Measurements from ENCODE around the gene SBF1.
"Not testable (repeated sequence)": the region's sequence is repeated elsewhere in the genome, so short reads cannot be mapped to it uniquely, and the experiment has no call there.

The SBF1 gene

DNA sequence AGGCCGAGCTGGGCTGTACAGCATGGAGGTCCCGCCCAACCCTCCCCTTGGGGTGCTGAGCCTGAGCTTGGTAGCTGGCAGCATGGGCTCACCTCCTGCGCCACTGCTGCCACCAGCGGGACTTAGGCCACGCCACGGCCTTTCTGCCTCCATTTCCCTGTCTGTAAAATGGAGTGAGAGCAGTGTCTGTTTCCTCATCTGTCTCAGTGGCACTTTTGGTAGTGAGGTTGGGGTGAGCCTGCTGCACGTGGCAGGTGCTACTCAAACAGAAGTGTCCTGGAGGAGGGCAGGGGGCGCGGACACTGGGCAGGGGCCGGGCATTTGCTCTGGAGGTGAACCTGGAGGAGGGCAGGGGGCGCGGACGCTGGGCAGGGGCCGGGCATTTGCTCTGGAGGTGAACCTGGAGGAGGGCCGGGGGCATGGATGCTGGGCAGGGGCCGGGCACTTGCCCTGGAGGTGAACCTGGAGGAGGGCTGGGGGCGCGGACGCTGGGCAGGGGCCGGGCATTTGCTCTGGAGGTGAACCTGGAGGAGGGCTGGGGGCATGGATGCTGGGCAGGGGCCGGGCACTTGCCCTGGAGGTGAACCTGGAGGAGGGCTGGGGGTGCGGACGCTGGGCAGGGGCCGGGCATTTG is 41.8 kb downstream of the SBF1 start:
- DNase-seq (ENCODE audit: low read depth in 2 of 2) = not testable (repeated sequence)

DNA sequence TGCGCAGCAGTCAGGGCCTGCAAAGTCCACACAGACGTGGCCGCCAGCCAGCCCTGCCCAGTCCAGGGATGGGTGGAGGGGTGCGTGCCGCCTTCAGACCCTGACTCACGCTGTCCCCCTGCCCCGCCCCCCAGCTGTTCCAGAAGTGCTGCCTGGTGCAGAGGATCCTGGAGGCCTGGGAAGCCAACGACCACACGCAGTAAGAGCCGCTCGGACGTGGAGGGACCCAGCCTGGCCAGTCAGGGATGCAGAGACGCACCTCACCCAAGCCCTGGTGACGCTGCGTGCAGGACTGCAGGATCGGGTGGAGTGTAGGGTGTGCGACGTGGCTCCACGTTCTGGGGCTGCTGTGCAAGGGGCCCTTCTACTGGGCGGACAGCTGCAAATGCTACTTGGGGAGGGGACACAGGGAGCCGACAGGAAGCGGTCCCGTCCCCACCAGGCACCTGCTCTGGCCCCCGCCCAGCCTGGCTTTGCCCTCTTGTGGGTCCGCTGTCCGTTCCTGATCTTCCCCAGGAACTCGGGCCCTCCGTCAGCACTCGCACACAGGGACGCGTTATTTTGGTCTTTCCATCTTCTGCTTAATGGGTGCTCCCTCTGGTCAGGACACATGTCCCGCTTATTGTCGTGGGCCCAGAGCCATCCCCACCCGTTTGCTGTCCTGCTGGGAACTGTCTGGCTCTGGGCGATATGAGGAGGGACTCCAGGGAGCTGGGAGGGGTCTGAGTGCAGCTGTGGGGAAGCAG is 42.5 kb downstream of the SBF1 start:
- DNase-seq (ENCODE audit: low read depth in 2 of 2) = no peak

DNA sequence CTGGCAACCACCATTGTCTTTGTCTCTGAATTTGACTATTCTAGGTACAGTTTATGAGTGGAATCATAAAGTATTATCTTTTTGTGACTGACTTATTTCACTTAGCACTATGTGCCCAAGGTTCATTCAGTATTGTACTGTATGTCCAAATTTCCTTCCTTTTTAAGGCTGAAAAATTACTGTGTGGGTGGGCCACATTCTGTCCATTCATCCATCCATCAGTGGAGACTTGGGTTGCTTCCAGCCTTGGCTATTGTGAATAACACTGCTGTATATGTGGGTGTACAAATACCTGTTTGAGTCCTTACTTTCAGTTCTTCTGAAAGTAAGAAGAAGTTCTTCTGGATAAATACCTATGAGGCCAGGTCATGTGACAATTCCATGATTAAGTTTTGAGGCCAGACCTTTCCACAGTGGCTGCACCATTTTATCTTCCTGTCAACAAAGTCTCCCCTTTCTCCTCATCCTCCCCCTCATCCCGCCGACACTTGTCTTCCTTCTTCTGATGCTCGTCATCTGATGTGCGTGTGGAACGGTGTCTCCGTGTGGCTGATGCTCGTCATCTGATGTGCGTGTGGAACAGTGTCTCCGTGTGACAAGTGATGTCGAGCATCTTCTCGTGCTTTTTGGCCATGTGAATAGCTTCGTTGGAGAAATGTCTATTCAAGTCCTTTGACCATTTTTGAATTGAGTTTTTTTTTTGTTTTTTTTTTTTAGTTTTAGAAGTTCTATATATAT is 49.5 kb downstream of the SBF1 start:
- DNase-seq (ENCODE audit: low read depth in 2 of 2) = no peak

DNA sequence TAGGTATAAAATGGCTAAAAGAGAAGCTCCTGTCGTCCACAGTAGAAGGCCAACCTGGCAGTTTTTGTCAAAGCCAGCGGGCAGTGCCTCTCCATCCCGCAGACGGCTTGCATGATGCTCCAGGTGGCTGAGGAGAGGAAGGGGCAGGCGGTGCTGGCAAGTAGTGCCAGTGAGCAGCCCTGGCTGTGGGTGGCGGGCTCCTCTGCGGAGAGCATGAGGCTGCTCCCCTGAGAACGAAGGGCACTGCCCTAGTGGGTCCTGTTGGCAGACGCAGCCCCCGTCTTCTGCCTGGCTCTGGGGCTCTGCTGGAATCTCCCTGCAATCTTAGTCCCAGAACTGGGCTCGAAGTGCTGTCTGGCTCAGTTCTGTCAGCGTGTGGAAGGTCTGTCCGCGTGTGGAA is 50.9 kb downstream of the SBF1 start:
- no peak for DNase-seq (ENCODE audit: low read depth in 2 of 2)

DNA sequence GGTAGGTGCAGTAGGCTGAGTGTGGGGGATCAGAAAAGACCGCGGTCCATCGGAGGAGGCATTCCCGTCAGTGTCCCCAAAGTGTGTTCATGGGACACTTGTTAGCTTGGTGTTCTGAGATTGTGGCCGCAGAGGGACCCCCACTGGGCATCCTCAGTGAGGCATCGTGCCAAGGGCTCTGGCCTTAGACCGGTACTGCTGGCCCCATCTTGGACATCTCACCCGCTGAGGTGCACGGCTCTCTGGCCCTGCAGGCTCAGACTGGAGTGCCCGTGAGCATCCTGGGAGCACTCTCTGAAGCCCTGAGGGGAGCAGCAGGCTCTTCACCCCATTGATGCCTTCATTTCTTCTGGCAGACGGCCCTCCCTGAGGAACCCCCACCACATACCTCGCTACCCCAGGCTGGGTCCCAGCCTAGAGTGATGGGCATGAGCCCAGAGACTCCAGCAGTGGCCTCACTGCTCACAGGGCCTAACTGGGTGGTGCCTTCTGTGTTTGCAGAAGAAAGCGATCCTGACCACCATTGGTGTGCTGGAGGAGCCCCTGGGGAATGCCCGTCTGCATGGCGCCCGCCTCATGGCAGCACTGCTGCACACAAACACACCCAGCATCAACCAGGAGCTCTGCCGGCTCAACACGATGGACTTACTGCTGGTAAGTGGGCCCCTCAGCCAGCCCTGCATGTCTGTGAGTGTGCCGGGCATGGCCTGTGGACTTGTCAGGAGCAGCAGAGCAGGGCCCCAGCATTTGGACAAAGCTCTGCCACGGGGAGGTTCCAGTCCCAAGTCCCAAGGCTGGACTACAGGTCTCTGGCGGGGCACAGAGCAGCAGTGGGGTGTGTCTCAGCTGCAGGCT is 51.6 kb downstream of the SBF1 start:
- DNase-seq (ENCODE audit: low read depth in 2 of 2) = no peak

DNA sequence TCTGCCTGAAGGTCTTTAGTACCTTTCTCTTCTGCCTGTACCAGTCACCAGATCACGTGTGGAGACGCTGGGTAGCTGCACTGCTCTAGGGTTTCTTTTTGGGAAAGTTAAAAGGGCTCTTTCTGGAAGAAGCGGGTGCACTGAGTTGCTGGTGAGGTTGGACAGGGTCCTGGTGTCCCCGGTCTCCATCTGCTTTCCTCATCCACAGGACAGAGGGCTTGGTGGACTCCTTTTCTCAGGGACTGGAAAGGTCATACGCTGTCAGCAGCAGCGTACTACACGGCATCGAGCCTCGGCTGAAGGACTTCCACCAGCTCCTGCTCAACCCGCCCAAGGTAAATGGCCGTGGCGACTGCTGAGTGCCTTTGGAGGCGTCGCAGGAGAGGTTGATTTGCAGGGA is 52.8 kb downstream of the SBF1 start:
- DNase-seq (ENCODE audit: low read depth in 2 of 2) = no peak

DNA sequence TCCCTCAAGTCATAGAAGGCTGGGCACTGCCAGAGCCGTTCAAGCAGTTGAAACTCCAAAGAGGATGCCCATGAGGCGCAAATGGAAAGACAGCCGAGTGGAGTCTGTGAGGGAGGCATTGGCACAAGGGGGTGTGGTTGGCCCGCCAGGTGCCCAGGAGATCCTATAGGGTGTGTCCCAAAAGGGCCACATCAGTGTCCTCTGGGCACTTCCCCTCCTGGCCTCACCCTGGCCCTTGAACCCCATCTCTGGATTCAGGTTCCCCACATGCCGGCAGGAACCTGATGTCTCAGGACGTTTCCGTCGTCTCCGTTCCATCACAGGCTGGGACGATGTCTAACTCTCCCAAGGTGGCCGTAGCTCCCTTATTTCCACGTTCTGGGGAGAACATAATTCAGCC is 54.3 kb downstream of the SBF1 start:
- DNase-seq (ENCODE audit: low read depth in 2 of 2) = no peak

DNA sequence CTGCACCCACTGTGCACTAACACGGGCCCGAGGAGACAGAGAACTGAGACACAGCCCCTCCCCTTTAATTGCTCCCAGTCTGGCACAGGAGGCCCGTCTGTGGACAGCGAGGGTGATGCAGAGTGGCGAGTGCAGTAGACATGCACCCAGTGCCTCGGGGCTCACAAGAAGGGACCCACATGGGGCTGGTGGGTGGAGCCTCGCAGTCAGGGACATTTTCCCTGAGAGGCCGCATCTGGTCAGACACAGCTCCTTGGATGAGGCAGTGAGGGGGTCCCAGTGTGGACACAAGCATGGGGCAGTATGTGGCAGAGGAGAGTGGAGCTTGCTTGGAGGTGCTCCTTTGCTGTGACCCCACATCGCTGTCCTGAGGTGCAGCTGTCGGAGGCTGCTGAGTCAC is 54.8 kb downstream of the SBF1 start:
- DNase-seq (ENCODE audit: low read depth in 2 of 2) = no peak

DNA sequence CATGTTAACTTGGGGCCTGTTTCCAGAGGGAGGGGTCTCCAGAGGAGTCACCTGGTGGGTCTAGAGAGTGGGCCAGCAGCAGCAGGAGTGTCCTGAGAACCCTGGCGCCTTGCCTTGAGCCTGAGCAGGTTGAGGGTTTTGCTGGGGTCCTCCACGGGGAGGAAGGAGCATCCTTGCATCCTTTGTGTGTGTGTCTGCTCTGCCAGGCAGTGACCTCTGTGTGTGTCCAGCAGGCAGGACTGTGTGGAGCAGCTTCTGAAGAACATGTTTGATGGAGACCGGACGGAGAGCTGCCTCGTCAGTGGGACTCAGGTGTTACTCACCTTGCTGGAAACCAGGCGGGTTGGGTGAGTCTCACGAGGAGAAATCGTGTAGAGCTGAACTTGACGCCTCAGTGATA is 55.7 kb downstream of the SBF1 start:
- DNase-seq (ENCODE audit: low read depth in 2 of 2) = no peak

DNA sequence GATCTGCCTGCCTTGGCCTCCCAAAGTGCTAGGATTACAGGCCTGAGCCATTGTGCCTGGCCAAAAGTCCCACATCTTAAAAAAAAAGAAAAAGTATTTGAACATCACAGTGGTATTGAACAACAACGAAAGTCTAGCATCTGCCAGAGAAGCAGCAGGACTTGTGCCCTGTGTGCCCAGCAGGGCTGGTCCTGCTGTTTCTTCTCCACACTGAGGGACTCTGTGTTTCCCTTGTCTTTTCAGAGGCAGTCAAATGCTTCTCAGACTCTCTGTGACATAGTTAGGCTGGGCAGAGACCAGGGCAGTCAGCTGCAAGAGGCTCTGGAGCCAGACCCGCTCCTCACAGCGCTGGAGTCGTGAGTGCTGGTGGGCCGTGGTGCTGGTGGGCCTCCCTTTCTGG is 56.2 kb downstream of the SBF1 start:
- no peak for DNase-seq (ENCODE audit: low read depth in 2 of 2)

DNA sequence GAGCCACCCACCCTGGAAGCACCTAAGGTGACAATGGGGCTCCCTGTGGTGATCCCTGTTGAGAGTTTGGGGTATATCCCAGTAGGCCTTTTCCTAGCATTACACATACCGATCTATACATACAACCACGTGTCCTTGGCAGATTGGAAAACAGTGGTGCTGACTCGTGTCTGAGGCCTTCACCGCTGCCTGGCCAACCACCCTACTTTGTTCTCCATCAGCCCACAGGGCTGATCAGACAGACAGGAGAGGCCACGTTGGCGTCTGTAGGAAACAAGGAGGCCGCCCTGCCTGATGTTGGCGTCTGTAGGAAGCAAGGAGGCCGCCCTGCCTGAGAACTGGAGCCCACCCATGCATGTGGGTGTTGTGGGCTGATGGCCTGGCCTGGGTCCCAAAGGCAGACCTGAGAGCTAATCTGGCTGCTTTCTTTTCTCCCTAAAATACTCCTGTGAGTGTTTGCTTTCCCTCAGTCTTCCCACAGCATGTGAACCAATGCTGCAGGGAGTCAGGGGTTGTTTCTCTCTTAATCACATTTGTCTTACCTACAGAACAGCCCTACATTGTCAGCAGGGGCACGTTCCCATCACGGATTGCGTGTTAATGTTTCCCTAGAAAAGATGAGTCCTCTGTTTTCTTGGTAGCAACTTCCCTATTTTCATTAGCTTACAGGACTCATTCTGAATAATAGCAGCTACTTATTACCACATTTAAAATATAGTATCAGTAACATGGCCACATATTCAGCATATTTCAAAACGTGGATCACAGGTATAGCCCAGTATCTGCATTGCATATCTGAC is 57.2 kb downstream of the SBF1 start:
- no peak for DNase-seq (ENCODE audit: low read depth in 2 of 2)

DNA sequence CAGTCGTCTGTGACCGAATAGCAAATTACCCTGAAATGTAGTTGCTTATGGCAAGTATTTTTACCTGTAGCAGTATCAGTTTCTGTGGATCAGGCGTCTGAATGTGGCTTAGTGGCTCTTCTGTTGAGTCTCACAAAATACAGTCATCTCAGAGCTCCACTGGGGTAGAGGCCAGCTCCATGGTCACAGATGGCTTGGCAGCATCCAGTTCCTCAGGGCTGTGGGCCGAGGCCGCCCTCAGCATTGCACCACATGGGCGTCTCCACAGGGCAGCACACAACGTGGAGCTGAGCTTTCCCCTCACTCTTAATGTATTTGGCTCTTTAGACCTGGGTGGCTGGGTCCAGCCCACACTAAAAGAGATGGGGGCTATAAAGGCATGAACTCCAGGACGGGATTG is 57.8 kb downstream of the SBF1 start:
- no peak for DNase-seq (ENCODE audit: low read depth in 2 of 2)

DNA sequence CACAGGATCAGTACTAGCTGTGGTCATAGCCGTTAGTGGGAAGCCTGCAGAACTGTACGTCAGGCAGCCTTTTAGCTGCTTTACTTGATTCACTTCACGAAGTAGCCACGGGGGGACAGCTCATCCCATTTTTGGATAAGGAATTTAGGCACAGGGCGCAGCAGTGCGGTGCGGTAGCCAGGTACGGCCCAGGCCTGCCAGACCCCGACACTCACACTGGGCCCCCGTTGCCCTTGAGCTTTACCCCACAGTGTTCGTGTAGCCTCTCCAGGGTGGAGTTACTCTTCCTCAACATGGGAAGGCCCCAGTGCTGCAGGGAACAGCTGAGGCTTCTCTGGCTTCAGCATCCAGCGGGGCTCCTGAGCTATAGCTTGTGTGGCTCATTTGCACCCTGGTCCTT is 59.4 kb downstream of the SBF1 start:
- no peak for DNase-seq (ENCODE audit: low read depth in 2 of 2)

DNA sequence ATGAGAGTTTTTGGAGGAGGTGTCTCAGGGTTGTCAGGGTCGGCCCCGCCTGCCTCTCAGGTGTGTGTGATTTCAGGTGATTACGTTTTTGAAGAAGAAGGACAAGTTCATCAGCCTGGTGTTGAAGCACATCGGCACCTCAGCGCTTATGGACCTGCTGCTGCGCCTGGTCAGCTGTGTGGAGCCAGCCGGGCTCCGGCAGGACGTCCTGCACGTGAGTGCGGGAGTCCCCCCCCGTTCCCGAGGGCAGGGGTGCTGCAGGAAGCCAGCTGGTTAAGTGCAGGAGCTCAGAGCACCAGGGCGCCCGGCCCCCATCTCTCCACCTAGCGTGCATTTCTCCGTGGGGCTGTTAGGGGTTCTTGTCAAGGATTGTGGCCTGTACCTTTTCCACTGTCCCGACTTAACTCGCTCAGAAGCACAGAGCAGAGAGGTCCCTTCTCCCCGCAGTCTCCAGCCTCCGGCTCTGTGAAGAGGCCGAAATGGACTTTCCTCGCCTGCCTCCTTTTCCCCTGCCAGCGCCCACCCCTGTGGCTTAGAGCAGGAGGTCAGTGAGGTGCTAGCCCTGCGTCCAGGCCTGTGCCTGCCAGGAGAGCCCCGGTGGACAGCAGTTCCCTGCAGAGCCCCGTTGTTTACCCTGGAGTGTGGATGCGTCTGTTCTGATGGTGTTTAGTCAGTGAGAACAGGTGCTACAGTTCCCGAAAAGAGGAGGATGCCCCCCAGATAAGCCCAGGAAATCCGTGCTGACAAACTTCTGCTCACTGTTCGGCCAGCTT is 60.2 kb downstream of the SBF1 start:
- DNase-seq (ENCODE audit: low read depth in 2 of 2) = no peak

DNA sequence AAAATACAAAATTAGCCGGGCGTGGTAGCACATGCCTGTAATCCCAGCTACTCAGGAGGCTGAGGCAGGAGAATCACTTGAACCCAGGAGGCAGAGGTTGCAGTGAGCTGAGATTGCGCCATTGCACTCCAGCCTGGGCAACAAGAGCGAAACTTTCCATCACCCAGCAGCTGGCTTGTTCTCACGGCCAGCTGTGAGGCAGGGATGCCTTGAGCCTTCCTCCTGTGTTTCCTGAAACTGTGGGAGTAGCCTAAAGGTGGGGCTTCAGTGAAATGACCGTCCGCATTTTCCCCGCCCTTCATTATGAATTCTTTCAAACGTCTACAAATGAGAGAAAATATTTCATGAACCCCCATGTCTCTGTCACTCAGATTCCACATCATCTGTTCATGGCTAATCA is 65.9 kb downstream of the SBF1 start:
- not testable (repeated sequence) for DNase-seq (ENCODE audit: low read depth in 2 of 2)

DNA sequence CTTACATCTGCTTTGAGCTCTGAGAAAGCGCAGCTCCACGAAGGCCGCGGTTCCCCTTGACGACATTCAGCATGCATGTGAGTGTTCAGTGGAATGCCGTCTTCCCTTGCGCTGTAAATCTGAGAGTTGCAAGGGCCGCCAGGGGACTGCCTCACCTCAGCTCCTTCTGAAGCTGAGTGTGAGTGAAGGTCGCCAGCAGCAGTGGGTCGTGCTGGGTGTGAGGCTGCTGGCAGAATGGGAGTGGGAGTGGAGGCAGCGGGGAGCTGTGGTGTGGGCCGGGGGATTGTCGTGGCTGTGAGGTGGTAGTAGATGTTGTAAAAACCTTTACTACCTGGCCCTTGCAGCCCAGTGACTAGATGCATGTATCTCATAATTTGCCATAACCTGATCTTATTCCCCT is 66.5 kb downstream of the SBF1 start:
- DNase-seq (ENCODE audit: low read depth in 2 of 2) = no peak

DNA sequence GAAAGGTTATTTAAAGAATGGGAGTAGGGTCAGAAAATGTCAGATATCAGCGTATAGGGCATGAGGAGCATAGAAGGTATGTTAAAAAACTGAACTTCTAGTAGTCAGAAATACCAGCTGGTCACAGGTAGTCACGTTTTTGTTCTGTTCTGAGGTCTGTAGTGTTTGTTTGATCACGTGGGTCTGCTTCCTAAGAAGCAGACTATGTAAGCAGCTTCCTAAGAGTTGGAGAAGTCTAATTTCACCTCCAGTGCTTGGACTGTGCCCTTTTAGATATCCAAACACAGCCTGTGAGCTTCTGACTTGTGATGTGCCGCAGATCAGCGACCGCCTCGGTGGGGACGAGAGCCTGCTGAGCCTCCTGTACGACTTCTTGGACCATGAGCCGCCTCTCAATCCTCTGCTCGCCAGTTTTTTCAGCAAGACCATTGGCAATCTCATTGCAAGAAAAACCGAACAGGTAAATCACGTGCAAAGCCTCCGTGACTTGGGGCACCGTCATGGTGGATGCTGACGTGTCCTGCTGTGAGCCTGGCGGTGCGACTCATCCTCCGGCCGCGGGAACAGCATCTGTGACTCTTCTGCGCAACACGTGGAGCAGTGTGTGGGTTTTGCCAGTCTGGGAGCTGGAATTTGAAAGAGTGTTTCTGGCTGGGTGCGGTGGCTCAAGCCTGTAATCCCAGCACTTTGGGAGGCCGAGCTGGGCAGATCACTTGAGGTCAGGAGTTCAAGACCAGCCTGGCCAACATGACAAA is 68.2 kb downstream of the SBF1 start:
- no peak for DNase-seq (ENCODE audit: low read depth in 2 of 2)

DNA sequence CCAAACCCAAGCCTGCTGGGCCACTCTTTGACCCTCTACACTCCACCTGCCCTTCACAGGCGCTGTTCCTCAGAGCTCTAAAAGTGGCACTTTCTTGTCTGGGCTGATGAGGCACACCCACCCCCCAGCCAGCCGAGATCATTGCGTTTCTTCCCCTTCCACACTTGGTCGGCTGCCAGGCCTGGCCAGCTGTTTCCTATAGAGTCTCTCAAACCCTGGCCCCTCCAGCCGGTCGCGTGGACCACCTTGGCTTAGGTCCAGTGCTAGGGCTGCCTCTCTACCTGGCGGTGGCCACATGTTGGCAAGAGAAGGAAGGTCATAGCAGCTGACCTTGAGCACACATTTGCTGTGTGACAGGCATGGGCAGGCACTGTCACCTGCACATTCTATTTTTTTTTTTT is 71.1 kb downstream of the SBF1 start:
- no peak for DNase-seq (ENCODE audit: low read depth in 2 of 2)

DNA sequence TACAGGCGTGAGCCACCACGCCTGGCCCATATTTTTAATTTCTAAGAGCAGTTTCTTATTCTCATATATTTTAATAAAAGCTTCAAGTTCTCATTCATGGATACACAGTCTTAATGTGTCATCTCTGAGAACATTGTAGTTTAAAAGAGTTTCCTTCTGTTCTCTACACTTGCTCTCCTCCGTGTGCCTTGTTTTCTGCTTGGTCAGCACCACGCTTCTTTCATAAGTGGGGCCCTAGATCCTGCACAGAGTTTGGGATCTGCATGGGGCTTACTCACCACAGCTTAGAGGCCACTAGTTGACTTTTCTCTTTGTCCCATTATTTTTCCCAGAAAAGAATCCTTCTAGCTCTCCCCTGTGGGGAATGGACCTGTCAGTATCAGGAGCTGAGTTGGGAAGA is 72.9 kb downstream of the SBF1 start:
- DNase-seq (ENCODE audit: low read depth in 2 of 2) = no peak

DNA sequence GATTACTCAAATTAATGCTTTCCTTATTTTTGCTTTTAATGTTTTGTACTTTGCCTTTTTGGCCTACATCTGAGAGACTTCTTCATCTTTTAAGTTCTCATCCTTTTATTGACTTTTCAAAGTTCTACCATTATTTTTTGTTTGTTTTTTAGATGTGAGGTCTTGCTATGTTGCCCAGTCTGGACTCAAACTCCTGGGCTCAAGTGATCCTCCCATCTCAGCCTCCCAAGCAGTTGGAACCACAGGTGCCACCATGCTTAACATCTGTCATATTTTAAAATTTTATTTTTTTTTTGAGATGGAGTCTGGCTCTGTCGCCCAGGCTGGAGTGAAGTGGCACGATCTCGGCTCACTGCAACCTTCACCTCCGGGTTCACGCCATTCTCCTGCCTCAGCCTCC is 73.9 kb downstream of the SBF1 start:
- no peak for DNase-seq (ENCODE audit: low read depth in 2 of 2)
